ENCODE measurements around the gene PTPN11. TPM values are rescaled to one million over a fixed set of nuclear protein-coding genes. Genes with fewer than 3 reads are reported as not detected.

The PTPN11 gene
- total RNA-seq, 2 experiments from 2014 or later = 56.2 to 123 TPM

GRCh38 chr12:112425582-112426382 is 7.0 kb downstream of the PTPN11 start:
- Histone ChIP-seq H3K79me2 (ENCODE audit: insufficient read depth, low read depth, low read length) (peaks cover 92% of the 10 kb centered on the region), H2AFZ (ENCODE audit: low read length) (no peak overlapping the region), H3K36me3 (ENCODE audit: insufficient read depth, low read length) (peaks cover 56% of the 10 kb centered on the region), H3K4me3 (ENCODE audit: low read depth, low read length, poor library complexity, severe bottlenecking) (no peak overlapping the region), H3K9me2 (ENCODE audit: insufficient read depth, low read length) (no peaks in the 10 kb centered on the region), H3K9me3 (ENCODE audit: low read length) (no peaks in the 10 kb centered on the region), H3K27ac (ENCODE audit: low read depth, low read length, poor library complexity, severe bottlenecking) (no peak overlapping the region), H4K20me1 (ENCODE audit: insufficient read depth, low read length) (peaks cover 9% of the 10 kb centered on the region; the same call in 1 of the 2 replicates), H3K4me1 (ENCODE audit: insufficient read depth, low read length, poor library complexity, severe bottlenecking) (peaks cover 4% of the 10 kb centered on the region), H3K4me2 (ENCODE audit: low read length) (no peak overlapping the region)
- no peak for DNase-seq (ENCODE audit: low spot score)
- ChIA-PET CTCF (ENCODE audit: unreplicated experiment) (interaction anchor here (0.6 kb wide), 1 partner anchor 552 kb away, joined by 4 read pairs; no protein-coding TSS in a partner anchor), POLR2A (no interaction called here)
- BruUV-seq (replicated peaks) = no TSS peak
- intact Hi-C loops (cut with micrococcal nuclease; ENCODE audit: unreplicated experiment) = no loop called here
- TF ChIP-seq CTCF (conservative IDR thresholded peaks at IDR 0.05; ENCODE audit: low read length) (no peak), EZH2phosphoT487 (IDR thresholded peaks at IDR 0.05; ENCODE audit: borderline replicate concordance, low read depth, low read length) (no peak)

- intact Hi-C loops (cut with micrococcal nuclease; ENCODE audit: unreplicated experiment) = no loop called here
- ChIA-PET CTCF (ENCODE audit: unreplicated experiment) (interaction anchor here (0.6 kb wide), 1 partner anchor 88 kb away, joined by 5 read pairs; no protein-coding TSS in a partner anchor), POLR2A (no interaction called here)
- DNase-seq (ENCODE audit: low spot score) = no peak
- no TSS peak for BruUV-seq (replicated peaks)
- Histone ChIP-seq H3K4me1 (ENCODE audit: insufficient read depth, low read length, poor library complexity, severe bottlenecking) (no peaks in the 10 kb centered on the region), H2AFZ (ENCODE audit: low read length) (no peak overlapping the region), H3K27ac (ENCODE audit: low read depth, low read length, poor library complexity, severe bottlenecking) (no peak overlapping the region), H4K20me1 (ENCODE audit: insufficient read depth, low read length) (peaks cover 6% of the 10 kb centered on the region; the same call in 1 of the 2 replicates), H3K79me2 (ENCODE audit: insufficient read depth, low read depth, low read length) (peaks cover 81% of the 10 kb centered on the region), H3K9me2 (ENCODE audit: insufficient read depth, low read length) (no peaks in the 10 kb centered on the region), H3K4me2 (ENCODE audit: low read length) (no peak overlapping the region), H3K9me3 (ENCODE audit: low read length) (no peaks in the 10 kb centered on the region), H3K4me3 (ENCODE audit: low read depth, low read length, poor library complexity, severe bottlenecking) (no peak overlapping the region), H3K36me3 (ENCODE audit: insufficient read depth, low read length) (peaks cover 53% of the 10 kb centered on the region)
- no peak for TF ChIP-seq EZH2phosphoT487 (IDR thresholded peaks at IDR 0.05; ENCODE audit: borderline replicate concordance, low read depth, low read length)
- TF ChIP-seq CTCF (conservative IDR thresholded peaks at IDR 0.05; ENCODE audit: low read length) = no peak
Observed at GRCh38 chr12:112427760-112428159, 9.0 kb downstream of the PTPN11 start.

GRCh38 chr12:112430929-112431328 is 12.2 kb downstream of the PTPN11 start:
- Histone ChIP-seq H3K4me1 (ENCODE audit: insufficient read depth, low read length, poor library complexity, severe bottlenecking) (no peaks in the 10 kb centered on the region), H3K9me2 (ENCODE audit: insufficient read depth, low read length) (no peaks in the 10 kb centered on the region), H2AFZ (ENCODE audit: low read length) (no peak overlapping the region), H3K9me3 (ENCODE audit: low read length) (no peaks in the 10 kb centered on the region), H3K36me3 (ENCODE audit: insufficient read depth, low read length) (peaks cover 54% of the 10 kb centered on the region), H3K4me2 (ENCODE audit: low read length) (no peak overlapping the region), H3K27ac (ENCODE audit: low read depth, low read length, poor library complexity, severe bottlenecking) (no peak overlapping the region), H3K4me3 (ENCODE audit: low read depth, low read length, poor library complexity, severe bottlenecking) (no peak overlapping the region), H3K79me2 (ENCODE audit: insufficient read depth, low read depth, low read length) (peaks cover 73% of the 10 kb centered on the region), H4K20me1 (ENCODE audit: insufficient read depth, low read length) (no peaks in the 10 kb centered on the region)
- CTCF ChIA-PET (ENCODE audit: unreplicated experiment) = no interaction called here
- no TSS peak for BruUV-seq (replicated peaks)
- POLR2A ChIA-PET = no interaction called here
- intact Hi-C loops (cut with micrococcal nuclease; ENCODE audit: unreplicated experiment) = no loop called here
- DNase-seq (ENCODE audit: low spot score) = no peak
- no peak for TF ChIP-seq EZH2phosphoT487 (IDR thresholded peaks at IDR 0.05; ENCODE audit: borderline replicate concordance, low read depth, low read length)
- TF ChIP-seq CTCF (conservative IDR thresholded peaks at IDR 0.05; ENCODE audit: low read length) = no peak
